ENCODE data around the gene TAF6. TPM values are rescaled to one million over a fixed set of nuclear protein-coding genes. Genes with fewer than 3 reads are reported as not detected.

TAF6 gene
- total and polyA plus RNA-seq, 12 donors, result 23.5 to 43.3 (median 31.0) TPM

DNA sequence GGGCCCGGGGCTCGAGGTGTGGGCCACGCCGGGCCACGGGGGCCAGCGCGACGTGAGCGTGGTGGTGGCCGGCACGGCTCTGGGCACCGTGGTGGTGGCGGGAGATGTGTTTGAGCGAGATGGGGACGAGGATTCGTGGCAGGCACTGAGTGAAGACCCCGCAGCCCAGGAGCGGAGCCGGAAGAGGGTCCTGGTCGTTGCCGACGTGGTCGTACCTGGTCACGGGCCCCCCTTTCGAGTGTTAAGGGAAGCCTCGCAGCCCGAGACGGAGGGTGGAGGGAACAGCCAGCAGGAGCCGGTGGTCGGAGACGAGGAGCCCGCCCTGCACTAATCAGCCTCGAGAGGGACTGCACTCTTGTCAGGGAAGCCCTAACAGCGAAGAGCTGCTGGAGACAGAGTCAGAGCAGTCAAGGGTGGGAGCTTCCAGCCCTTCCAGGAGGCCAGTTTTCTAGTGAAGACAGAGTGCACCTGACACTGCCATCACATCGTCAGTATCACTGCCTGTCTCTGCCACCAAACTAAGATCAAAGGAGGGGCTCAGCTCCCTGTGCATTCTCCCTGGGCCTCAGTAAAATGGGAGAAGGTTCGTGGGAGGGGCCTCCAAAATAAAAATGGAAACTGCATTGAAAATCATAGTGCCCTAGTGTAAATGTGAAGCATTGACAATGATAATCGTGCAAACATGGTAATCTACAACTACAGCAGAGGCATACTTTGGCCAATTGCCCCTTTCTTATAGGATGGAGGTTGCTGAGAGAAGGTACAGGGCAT lies 8.9 kb upstream of the TAF6 start:
- peak in 2 of 8 donors; percentile 2 to 3 for ATAC-seq
- TF ChIP-seq, protein P1, sequence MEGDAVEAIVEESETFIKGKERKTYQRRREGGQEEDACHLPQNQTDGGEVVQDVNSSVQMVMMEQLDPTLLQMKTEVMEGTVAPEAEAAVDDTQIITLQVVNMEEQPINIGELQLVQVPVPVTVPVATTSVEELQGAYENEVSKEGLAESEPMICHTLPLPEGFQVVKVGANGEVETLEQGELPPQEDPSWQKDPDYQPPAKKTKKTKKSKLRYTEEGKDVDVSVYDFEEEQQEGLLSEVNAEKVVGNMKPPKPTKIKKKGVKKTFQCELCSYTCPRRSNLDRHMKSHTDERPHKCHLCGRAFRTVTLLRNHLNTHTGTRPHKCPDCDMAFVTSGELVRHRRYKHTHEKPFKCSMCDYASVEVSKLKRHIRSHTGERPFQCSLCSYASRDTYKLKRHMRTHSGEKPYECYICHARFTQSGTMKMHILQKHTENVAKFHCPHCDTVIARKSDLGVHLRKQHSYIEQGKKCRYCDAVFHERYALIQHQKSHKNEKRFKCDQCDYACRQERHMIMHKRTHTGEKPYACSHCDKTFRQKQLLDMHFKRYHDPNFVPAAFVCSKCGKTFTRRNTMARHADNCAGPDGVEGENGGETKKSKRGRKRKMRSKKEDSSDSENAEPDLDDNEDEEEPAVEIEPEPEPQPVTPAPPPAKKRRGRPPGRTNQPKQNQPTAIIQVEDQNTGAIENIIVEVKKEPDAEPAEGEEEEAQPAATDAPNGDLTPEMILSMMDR (IDR thresholded peaks at IDR 0.05), result no peak
- intact Hi-C loops (cut with DNase I), result loop anchor here in 6 of 10 donors (2.0 to 10.0 kb wide), 5 partner anchors 41 to 213 kb away; partner anchors contain the start of genes COPS6 (in 1 of the 6), TRIM4 (in 1 of the 6) and ZNF3 (in 1 of the 6)
- H3K9me3 ChIP-seq, result no peaks in the 10 kb centered on the region
- peaks cover 0 to 7% (median 0%) of the 10 kb centered on the region in 9 donors for H3K36me3 ChIP-seq
- no peak for DNase-seq
- peak overlapping the region; percentile 81 to 98 (median 94) for H3K4me3 ChIP-seq
- WGBS, 2 donors, result 4 to 6% methylated on average over 37 of the region's 37 CpGs
- H3K4me1 ChIP-seq, result peaks cover 11 to 43% (median 22%) of the 10 kb centered on the region in 9 donors
- peak overlapping the region in 9 of 10 donors; percentile 86 to 98 (median 96) for H3K27ac ChIP-seq
- no peaks in the 10 kb centered on the region for H3K27me3 ChIP-seq

DNA sequence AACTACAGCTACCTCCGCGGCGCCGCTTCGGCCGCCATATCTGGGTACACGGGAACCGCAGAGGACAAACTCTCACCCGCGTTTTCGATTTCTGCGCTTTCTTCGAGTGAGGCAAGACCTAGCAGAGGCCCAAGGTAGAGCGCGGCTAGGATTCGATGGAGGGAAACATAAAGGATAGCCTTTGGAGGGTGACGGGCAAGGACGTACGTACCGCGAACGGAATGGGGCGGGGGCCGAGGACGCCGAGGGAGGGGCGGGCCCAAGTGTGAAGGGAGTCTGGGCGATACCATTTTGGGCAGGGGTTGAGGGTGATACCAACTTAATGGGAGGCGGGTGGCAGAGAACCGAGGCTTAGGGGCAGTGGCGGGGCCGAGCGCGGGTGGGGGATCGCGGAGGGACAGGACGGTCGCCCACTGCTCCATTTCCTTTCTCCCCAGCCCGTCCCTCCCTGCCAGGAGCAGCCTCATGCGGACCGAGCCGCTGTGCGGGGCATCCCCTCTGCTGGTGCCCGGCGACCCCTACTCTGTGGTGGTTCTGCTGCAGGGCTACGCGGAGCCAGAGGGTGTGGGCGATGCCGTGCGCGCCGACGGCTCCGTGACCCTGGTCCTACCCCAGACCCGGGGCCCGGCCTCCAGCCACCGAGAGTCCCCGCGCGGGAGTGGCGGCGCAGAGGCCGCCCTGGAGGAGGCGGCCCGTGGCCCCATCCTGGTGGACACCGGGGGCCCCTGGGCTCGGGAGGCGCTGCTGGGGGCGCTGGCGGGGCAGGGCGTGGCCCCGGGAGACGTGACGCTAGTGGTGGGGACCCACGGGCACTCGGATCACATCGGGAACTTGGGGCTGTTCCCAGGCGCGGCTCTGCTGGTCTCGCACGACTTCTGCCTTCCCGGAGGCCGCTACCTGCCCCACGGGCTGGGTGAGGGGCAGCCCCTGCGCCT lies 8.0 kb upstream of the TAF6 start, which contains the start of gene MBLAC1:
Gene MBLAC1, plus strand, starts transcription at position 37 of the 935 bp plus-strand sequence. Its CDS starts 429 bp downstream, at position 466.
- Histone ChIP-seq H3K4me3 (peak within 1 kb of the TSS; percentile 81 to 98 (median 94)), H3K36me3 (peaks cover 0 to 15% (median 0%) of the 10 kb centered on the region in 9 donors), H3K27ac (peak within 1 kb of the TSS; percentile 82 to 98 (median 96)), H3K9me3 (no peaks in the 10 kb centered on the region), H3K27me3 (no peaks in the 10 kb centered on the region), H3K4me1 (peaks cover 11 to 43% (median 22%) of the 10 kb centered on the region in 9 donors)
- ATAC-seq (peak; percentile 92 to 97 (median 96)), DNase-seq (peak; percentile 85 to 93)
- 0% methylated on average over 83 to 84 of the region's 85 CpGs for WGBS, 2 donors
- TF ChIP-seq, protein P1 (IDR thresholded peaks at IDR 0.05), result peak in 1 of 9 donors; percentile 3
- intact Hi-C loops (cut with DNase I), result loop anchor here in 6 of 10 donors (2.0 to 10.0 kb wide), 5 partner anchors 40 to 212 kb away; partner anchors contain the start of genes COPS6 (in 1 of the 6), TRIM4 (in 1 of the 6) and ZNF3 (in 1 of the 6)

DNA sequence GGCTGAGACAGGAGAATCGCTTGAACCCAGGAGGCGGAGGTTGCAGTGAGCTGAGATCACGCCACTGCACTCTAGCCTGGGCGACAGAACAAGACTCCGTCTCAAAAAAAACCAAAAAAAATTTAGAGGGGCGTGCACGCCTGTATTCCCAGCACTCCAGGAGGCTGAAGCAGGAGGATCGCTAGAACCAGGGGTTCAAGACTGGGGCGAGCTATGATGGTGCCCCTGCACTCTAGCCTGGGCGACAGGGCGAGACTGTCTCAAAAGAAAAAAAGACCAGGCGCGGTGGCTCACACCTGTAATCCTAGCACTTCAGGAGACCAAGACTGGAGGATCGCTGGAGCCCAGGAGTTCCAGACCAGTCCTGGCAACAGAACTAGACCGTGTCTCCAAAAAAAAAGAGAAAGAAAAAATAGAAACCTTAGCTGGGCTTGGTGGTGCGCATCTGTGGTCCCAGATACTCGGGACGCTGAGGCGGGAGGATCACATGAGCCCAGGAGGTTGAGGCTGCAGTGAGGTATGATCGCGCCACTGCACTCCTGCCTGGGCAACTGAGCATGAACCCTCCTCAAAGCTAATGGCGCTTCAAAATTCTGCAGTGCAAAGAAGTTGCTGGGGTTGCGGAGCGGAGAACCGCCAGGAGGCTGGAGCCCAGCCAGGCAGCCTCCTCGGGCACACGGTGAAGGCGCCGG lies 7.2 kb upstream of the TAF6 start:
- TF ChIP-seq, protein P1 (IDR thresholded peaks at IDR 0.05), result no peak
- Histone ChIP-seq H3K27ac (peak overlapping the region; percentile 82 to 98 (median 96)), H3K4me3 (peak overlapping the region; percentile 81 to 98 (median 94)), H3K27me3 (no peaks in the 10 kb centered on the region), H3K4me1 (peaks cover 11 to 42% (median 22%) of the 10 kb centered on the region in 9 donors), H3K9me3 (no peaks in the 10 kb centered on the region), H3K36me3 (peaks cover 0 to 15% (median 0%) of the 10 kb centered on the region in 9 donors)
- ATAC-seq, result peak in 7 of 8 donors; percentile 17 to 54 (median 47)
- 15 to 16% methylated on average over 29 of the region's 29 CpGs for whole genome bisulfite sequencing, 2 donors
- DNase-seq, result no peak
- intact Hi-C loops (cut with DNase I), result loop anchor here in 6 of 10 donors (2.0 to 10.0 kb wide), 5 partner anchors 39 to 212 kb away; partner anchors contain the start of genes COPS6 (in 1 of the 6), TRIM4 (in 1 of the 6) and ZNF3 (in 1 of the 6)

Data from heart right ventricle (tissue), 16 donors.